GM23338 (cell line): Measurements from ENCODE around the gene GGT5. TPM values are rescaled to one million over a fixed set of nuclear protein-coding genes. Genes with fewer than 3 reads are reported as not detected.

Experiments
- ATAC-seq: fragments of 200-7000 bp; cut with Tn5 transposase; 3 replicates; pipeline ENCODE4 v1.9.1; 2020
- DNase-seq: peaks from one replicate; pipeline ENCODE4 v3.0.0-alpha.2; 2015; ENCODE audit warnings: low spot score
- H2AFZ ChIP-seq: fragments of 200-600 bp; sonication (generic); 2 replicates; pipeline ENCODE4 v1.8.0; 2016; ENCODE audit warnings: antibody characterized with exemption, mild to moderate bottlenecking, moderate library complexity
- H3F3A ChIP-seq: fragments of 200-600 bp; sonication (generic); replicated peaks from 2 replicates; pipeline ENCODE4 v1.8.0; 2017; ENCODE audit warnings: antibody characterized with exemption, mixed run types, low read depth
- H3K27ac ChIP-seq: fragments of 200-600 bp; sonication (generic); 2 replicates; pipeline ENCODE4 v1.6.1; 2016; ENCODE audit warnings: low read depth
- H3K27me3 ChIP-seq: fragments of 200-600 bp; sonication (generic); 2 replicates; pipeline ENCODE4 v1.8.0; 2016; ENCODE audit warnings: mild to moderate bottlenecking, mixed run types, moderate library complexity; ENCODE audit not compliant: insufficient read depth
- H3K36me3 ChIP-seq: fragments of 200-600 bp; sonication (generic); 2 replicates; pipeline ENCODE4 v1.8.0; 2016; ENCODE audit warnings: mild to moderate bottlenecking; ENCODE audit not compliant: insufficient read depth
- H3K4me1 ChIP-seq: fragments of 200-600 bp; sonication (generic); 2 replicates; pipeline ENCODE4 v1.8.0; 2016; ENCODE audit warnings: mild to moderate bottlenecking, moderate library complexity; ENCODE audit not compliant: insufficient read depth
- H3K4me2 ChIP-seq: fragments of 200-600 bp; sonication (generic); 2 replicates; pipeline ENCODE4 v1.7.1; 2017; ENCODE audit warnings: mixed run types
- H3K4me3 ChIP-seq: fragments of 200-600 bp; sonication (generic); 2 replicates; pipeline ENCODE4 v1.6.1; 2016; ENCODE audit warnings: mixed run types
- H3K79me2 ChIP-seq: fragments of 200-600 bp; sonication (generic); replicated peaks from 2 replicates; pipeline ENCODE4 v1.8.0; 2017; ENCODE audit warnings: mild to moderate bottlenecking; ENCODE audit not compliant: insufficient read depth
- H3K9me2 ChIP-seq: fragments of 200-600 bp; sonication (generic); 2 replicates; pipeline ENCODE4 v1.8.0; 2017; ENCODE audit not compliant: insufficient read depth
- H4K20me1 ChIP-seq: fragments of 200-600 bp; sonication (generic); replicated peaks from 2 replicates; pipeline ENCODE4 v1.8.0; 2017; ENCODE audit warnings: mild to moderate bottlenecking; ENCODE audit not compliant: insufficient read depth
- H3K27ac Mint-ChIP-seq: 2 replicates; pipeline ENCODE4 v1.8.0; 2020; ENCODE audit warnings: inconsistent platforms, mild to moderate bottlenecking, moderate library complexity, mixed read lengths
- H3K27me3 Mint-ChIP-seq: 3 replicates; pipeline ENCODE4 v1.8.0; 2022; ENCODE audit warnings: low read depth, mild to moderate bottlenecking, moderate library complexity, mixed read lengths, inconsistent platforms; ENCODE audit not compliant: insufficient read depth, poor library complexity
- H3K36me3 Mint-ChIP-seq: 3 replicates; pipeline ENCODE4 v1.8.0; 2021; ENCODE audit warnings: low read depth, mild to moderate bottlenecking, inconsistent platforms, moderate library complexity, mixed read lengths
- H3K4me1 Mint-ChIP-seq: 3 replicates; pipeline ENCODE4 v1.8.0; 2020; ENCODE audit warnings: mild to moderate bottlenecking, inconsistent platforms, mixed read lengths
- H3K4me3 Mint-ChIP-seq: 3 replicates; pipeline ENCODE4 v1.8.0; 2021; ENCODE audit warnings: moderate library complexity, mild to moderate bottlenecking, inconsistent platforms, mixed read lengths
- H3K9me3 Mint-ChIP-seq: 3 replicates; pipeline ENCODE4 v1.8.0; 2020; ENCODE audit warnings: moderate library complexity, mild to moderate bottlenecking, inconsistent platforms, mixed read lengths
- CREB1 ChIP-seq: fragments of 250-450 bp; sonication (Bioruptor Pico); IDR thresholded peaks from 2 replicates; pipeline ENCODE4 v1.5.0; 2020; ENCODE audit warnings: low read depth, mild to moderate bottlenecking, moderate library complexity
- EZH2 ChIP-seq: fragments of 200-600 bp; sonication (generic); IDR thresholded peaks from one replicate; pipeline ENCODE4 v1.8.0; 2017; ENCODE audit warnings: antibody characterized with exemption, mild to moderate bottlenecking, low read depth; ENCODE audit not compliant: unreplicated experiment
- EZH2phosphoT487 ChIP-seq: fragments of 200-600 bp; sonication (generic); IDR thresholded peaks from one replicate; pipeline ENCODE4 v1.8.1; 2018; ENCODE audit warnings: antibody characterized with exemption; ENCODE audit not compliant: unreplicated experiment
- JUNB ChIP-seq: IDR thresholded peaks from one replicate; pipeline ENCODE4 v1.6.1; 2016; ENCODE audit warnings: antibody characterized with exemption; ENCODE audit not compliant: unreplicated experiment
- NANOG ChIP-seq: IDR thresholded peaks from 2 replicates; pipeline ENCODE4 v1.6.1; 2016; ENCODE audit warnings: antibody characterized with exemption, borderline replicate concordance
- POLR2AphosphoS5 ChIP-seq: IDR thresholded peaks from 2 replicates; pipeline ENCODE4 v1.6.1; 2016; ENCODE audit warnings: antibody characterized with exemption, low read depth
- STAT1 ChIP-seq: IDR thresholded peaks from one replicate; pipeline ENCODE4 v1.6.1; 2016; ENCODE audit warnings: antibody characterized with exemption; ENCODE audit not compliant: unreplicated experiment
- ZNF114 ChIP-seq: fragments of 250-450 bp; sonication (Bioruptor Pico); IDR thresholded peaks from 2 replicates; pipeline ENCODE4 v1.5.0; 2020; ENCODE audit warnings: mild to moderate bottlenecking, moderate library complexity
- ZNF331 ChIP-seq: fragments of 250-450 bp; sonication (Bioruptor Pico); IDR thresholded peaks from 2 replicates; pipeline ENCODE4 v1.5.0; 2020; ENCODE audit warnings: low read depth, mild to moderate bottlenecking, moderate library complexity
- polyA plus RNA-seq: library from polyadenylated mRNA; unstranded; fragments of >200 nt; fragmentation: Nextera tagmentation; extraction: Ambion mirVana; gene quantifications from 2 replicates; pipeline ENCODE4 v1.2.1, GENCODE V29; 2016
- total RNA-seq: library from RNA; depleted of rRNA; stranded (reverse); fragments of >200 nt; shearing (Covaris generic); gene quantifications from 2 replicates; pipeline ENCODE4 v1.2.3, GENCODE V29; 2014
- TF ChIP-seq, protein P1 (sequence below): fragments of 250-450 bp; sonication (Bioruptor Pico); IDR thresholded peaks from 2 replicates; pipeline ENCODE4 v1.5.0; 2020; ENCODE audit warnings: mild to moderate bottlenecking, moderate library complexity
- TF ChIP-seq, protein P2 (sequence below): IDR thresholded peaks from one replicate; pipeline ENCODE4 v1.6.1; 2018; ENCODE audit warnings: antibody characterized with exemption; ENCODE audit not compliant: unreplicated experiment
- TF ChIP-seq, protein P3 (sequence below): IDR thresholded peaks from 2 replicates; pipeline ENCODE4 v1.6.1; 2016; ENCODE audit warnings: antibody characterized with exemption
- TF ChIP-seq, protein P4 (sequence below), 2 experiments: fragments of 200-600 bp in 1 of 2; sonication (generic) in 1 of 2; conservative IDR thresholded peaks; 2 replicates each; pipeline versions ENCODE4 v1.5.1 to v1.6.1; 2016 to 2017; ENCODE audit warnings: antibody characterized with exemption in 2 of 2, low read depth in 2 of 2, mild to moderate bottlenecking in 2 of 2, moderate library complexity in 1 of 2

The GGT5 gene
- total and polyA plus RNA-seq, 2 experiments from 2014 or later = not detected

DNA sequence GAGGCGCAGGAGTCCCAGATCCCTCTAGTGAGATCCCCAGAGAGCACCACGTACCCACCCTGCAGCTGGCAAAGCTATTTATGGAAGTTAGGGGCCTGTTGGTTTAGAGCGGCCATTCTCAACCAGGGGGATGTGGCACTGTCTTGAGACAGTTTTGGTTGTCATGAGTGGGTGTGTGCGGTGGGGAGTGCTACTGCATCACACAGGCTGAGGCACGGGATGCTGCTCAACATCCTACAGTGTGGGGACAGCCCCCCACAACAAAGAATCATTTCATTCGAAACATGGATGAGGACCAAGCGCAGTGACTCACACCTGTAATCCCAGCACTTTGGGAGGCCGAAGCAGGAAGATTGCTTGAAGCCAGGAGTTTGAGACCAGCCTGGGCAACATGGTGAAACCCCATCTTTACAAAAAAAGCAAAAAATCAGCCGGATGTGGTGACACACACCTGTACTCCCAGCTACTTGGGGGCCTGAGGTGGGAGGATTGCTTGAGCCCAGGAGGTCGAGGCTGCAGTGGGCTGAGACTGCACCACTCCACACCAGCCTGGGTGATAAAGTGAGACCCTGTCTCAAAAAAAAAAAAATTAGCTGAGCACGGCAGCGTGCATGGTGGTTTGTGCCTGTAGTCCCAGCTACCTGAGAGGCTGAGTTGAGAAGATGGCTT lies 28.2 kb downstream of the GGT5 start:
- no peak overlapping the region for H3K27ac Mint-ChIP-seq
- Histone ChIP-seq H3K4me1 (no peaks in the 10 kb centered on the region), H3K9me2 (no peaks in the 10 kb centered on the region), H3F3A (no peaks in the 10 kb centered on the region), H4K20me1 (no peaks in the 10 kb centered on the region), H3K27me3 (no peaks in the 10 kb centered on the region), H3K27ac (no peak overlapping the region), H3K36me3 (no peaks in the 10 kb centered on the region), H3K79me2 (no peaks in the 10 kb centered on the region), H3K4me2 (no peak overlapping the region), H3K4me3 (no peak overlapping the region), H2AFZ (no peak overlapping the region)
- ATAC-seq (no peak), DNase-seq (no peak)
- TF ChIP-seq, protein P1, sequence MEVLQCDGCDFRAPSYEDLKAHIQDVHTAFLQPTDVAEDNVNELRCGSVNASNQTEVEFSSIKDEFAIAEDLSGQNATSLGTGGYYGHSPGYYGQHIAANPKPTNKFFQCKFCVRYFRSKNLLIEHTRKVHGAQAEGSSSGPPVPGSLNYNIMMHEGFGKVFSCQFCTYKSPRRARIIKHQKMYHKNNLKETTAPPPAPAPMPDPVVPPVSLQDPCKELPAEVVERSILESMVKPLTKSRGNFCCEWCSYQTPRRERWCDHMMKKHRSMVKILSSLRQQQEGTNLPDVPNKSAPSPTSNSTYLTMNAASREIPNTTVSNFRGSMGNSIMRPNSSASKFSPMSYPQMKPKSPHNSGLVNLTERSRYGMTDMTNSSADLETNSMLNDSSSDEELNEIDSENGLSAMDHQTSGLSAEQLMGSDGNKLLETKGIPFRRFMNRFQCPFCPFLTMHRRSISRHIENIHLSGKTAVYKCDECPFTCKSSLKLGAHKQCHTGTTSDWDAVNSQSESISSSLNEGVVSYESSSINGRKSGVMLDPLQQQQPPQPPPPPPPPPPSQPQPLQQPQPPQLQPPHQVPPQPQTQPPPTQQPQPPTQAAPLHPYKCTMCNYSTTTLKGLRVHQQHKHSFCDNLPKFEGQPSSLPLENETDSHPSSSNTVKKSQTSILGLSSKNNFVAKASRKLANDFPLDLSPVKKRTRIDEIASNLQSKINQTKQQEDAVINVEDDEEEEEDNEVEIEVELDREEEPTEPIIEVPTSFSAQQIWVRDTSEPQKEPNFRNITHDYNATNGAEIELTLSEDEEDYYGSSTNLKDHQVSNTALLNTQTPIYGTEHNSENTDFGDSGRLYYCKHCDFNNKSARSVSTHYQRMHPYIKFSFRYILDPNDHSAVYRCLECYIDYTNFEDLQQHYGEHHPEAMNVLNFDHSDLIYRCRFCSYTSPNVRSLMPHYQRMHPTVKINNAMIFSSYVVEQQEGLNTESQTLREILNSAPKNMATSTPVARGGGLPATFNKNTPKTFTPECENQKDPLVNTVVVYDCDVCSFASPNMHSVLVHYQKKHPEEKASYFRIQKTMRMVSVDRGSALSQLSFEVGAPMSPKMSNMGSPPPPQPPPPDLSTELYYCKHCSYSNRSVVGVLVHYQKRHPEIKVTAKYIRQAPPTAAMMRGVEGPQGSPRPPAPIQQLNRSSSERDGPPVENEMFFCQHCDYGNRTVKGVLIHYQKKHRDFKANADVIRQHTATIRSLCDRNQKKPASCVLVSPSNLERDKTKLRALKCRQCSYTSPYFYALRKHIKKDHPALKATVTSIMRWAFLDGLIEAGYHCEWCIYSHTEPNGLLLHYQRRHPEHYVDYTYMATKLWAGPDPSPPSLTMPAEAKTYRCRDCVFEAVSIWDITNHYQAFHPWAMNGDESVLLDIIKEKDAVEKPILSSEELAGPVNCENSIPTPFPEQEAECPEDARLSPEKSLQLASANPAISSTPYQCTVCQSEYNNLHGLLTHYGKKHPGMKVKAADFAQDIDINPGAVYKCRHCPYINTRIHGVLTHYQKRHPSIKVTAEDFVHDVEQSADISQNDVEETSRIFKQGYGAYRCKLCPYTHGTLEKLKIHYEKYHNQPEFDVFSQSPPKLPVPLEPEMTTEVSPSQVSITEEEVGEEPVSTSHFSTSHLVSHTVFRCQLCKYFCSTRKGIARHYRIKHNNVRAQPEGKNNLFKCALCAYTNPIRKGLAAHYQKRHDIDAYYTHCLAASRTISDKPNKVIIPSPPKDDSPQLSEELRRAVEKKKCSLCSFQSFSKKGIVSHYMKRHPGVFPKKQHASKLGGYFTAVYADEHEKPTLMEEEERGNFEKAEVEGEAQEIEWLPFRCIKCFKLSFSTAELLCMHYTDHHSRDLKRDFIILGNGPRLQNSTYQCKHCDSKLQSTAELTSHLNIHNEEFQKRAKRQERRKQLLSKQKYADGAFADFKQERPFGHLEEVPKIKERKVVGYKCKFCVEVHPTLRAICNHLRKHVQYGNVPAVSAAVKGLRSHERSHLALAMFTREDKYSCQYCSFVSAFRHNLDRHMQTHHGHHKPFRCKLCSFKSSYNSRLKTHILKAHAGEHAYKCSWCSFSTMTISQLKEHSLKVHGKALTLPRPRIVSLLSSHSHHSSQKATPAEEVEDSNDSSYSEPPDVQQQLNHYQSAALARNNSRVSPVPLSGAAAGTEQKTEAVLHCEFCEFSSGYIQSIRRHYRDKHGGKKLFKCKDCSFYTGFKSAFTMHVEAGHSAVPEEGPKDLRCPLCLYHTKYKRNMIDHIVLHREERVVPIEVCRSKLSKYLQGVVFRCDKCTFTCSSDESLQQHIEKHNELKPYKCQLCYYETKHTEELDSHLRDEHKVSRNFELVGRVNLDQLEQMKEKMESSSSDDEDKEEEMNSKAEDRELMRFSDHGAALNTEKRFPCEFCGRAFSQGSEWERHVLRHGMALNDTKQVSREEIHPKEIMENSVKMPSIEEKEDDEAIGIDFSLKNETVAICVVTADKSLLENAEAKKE (CRISPR knock-in tag) = no peak
- TF ChIP-seq JUNB = no peak
- TF ChIP-seq NANOG = no peak
- no peak for TF ChIP-seq POLR2AphosphoS5
- no peak for TF ChIP-seq ZNF331 (CRISPR knock-in tag)
- TF ChIP-seq, protein P2, sequence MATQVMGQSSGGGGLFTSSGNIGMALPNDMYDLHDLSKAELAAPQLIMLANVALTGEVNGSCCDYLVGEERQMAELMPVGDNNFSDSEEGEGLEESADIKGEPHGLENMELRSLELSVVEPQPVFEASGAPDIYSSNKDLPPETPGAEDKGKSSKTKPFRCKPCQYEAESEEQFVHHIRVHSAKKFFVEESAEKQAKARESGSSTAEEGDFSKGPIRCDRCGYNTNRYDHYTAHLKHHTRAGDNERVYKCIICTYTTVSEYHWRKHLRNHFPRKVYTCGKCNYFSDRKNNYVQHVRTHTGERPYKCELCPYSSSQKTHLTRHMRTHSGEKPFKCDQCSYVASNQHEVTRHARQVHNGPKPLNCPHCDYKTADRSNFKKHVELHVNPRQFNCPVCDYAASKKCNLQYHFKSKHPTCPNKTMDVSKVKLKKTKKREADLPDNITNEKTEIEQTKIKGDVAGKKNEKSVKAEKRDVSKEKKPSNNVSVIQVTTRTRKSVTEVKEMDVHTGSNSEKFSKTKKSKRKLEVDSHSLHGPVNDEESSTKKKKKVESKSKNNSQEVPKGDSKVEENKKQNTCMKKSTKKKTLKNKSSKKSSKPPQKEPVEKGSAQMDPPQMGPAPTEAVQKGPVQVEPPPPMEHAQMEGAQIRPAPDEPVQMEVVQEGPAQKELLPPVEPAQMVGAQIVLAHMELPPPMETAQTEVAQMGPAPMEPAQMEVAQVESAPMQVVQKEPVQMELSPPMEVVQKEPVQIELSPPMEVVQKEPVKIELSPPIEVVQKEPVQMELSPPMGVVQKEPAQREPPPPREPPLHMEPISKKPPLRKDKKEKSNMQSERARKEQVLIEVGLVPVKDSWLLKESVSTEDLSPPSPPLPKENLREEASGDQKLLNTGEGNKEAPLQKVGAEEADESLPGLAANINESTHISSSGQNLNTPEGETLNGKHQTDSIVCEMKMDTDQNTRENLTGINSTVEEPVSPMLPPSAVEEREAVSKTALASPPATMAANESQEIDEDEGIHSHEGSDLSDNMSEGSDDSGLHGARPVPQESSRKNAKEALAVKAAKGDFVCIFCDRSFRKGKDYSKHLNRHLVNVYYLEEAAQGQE = no peak
- TF ChIP-seq CREB1 (CRISPR knock-in tag) = no peak
- TF ChIP-seq, protein P3, sequence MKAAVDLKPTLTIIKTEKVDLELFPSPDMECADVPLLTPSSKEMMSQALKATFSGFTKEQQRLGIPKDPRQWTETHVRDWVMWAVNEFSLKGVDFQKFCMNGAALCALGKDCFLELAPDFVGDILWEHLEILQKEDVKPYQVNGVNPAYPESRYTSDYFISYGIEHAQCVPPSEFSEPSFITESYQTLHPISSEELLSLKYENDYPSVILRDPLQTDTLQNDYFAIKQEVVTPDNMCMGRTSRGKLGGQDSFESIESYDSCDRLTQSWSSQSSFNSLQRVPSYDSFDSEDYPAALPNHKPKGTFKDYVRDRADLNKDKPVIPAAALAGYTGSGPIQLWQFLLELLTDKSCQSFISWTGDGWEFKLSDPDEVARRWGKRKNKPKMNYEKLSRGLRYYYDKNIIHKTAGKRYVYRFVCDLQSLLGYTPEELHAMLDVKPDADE = no peak
- no peak for TF ChIP-seq EZH2
- TF ChIP-seq ZNF114 (CRISPR knock-in tag) = no peak
- TF ChIP-seq EZH2phosphoT487 = no peak
- TF ChIP-seq, protein P4, sequence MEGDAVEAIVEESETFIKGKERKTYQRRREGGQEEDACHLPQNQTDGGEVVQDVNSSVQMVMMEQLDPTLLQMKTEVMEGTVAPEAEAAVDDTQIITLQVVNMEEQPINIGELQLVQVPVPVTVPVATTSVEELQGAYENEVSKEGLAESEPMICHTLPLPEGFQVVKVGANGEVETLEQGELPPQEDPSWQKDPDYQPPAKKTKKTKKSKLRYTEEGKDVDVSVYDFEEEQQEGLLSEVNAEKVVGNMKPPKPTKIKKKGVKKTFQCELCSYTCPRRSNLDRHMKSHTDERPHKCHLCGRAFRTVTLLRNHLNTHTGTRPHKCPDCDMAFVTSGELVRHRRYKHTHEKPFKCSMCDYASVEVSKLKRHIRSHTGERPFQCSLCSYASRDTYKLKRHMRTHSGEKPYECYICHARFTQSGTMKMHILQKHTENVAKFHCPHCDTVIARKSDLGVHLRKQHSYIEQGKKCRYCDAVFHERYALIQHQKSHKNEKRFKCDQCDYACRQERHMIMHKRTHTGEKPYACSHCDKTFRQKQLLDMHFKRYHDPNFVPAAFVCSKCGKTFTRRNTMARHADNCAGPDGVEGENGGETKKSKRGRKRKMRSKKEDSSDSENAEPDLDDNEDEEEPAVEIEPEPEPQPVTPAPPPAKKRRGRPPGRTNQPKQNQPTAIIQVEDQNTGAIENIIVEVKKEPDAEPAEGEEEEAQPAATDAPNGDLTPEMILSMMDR (conservative IDR thresholded peaks at IDR 0.05; ENCODE audit: low read depth in 2 of 2) = no peak
- no peak for TF ChIP-seq STAT1
- no peaks in the 10 kb centered on the region for H3K9me3 Mint-ChIP-seq
- H3K4me1 Mint-ChIP-seq = peaks cover 4% of the 10 kb centered on the region; the same call in 1 of the 3 replicates
- no peak overlapping the region for H3K4me3 Mint-ChIP-seq
- H3K27me3 Mint-ChIP-seq = peaks cover 8% of the 10 kb centered on the region
- H3K36me3 Mint-ChIP-seq = no peaks in the 10 kb centered on the region
